HG02759 (cell line): ENCODE results near the gene KCNK1.

Experiments
- ATAC-seq: cut with Tn5 transposase; IDR thresholded peaks from one replicate; pipeline ENCODE4 v1.9.1; 2021; ENCODE audit warnings: mild to moderate bottlenecking, moderate library complexity; ENCODE audit not compliant: unreplicated experiment

Gene KCNK1

DNA sequence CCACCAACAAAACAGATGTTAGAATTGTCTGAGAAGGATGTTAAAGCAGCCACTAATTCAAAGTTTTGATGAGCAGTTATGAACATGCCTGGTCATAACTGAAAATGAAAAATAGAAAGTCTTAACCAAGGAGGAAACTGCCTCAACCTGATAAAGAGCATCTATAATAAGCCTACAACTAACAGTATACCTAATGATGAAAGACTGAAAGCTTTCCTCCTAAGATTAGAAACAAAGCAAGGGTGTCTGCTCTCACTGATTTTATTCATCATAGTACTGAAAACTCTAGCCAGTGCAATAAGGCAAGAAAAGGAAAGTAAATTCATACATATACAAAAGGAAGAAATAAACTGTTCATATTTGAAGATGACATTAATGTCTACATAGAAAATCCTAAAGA is 82.0 kb downstream of the KCNK1 start:
- ATAC-seq: no peak

DNA sequence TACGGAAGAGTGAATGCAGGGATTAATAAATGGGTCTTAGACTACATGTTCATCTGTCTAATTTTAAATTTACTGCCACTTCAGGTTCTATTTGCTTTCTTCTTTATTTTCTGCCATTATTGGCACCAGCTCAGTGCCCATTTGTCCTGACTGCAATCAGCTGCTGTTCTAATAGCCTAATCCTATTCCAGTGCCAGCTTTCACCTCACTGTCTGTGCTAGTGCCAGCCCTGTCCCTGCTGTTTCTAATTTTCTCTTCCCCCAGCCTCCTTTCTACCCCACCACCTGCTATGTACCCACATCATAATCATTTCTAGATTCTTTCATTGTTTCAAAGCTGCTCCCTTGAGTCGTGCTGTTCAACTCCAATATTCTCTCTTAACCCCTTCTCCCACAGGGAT is 86.4 kb downstream of the KCNK1 start:
- ATAC-seq: no peak

DNA sequence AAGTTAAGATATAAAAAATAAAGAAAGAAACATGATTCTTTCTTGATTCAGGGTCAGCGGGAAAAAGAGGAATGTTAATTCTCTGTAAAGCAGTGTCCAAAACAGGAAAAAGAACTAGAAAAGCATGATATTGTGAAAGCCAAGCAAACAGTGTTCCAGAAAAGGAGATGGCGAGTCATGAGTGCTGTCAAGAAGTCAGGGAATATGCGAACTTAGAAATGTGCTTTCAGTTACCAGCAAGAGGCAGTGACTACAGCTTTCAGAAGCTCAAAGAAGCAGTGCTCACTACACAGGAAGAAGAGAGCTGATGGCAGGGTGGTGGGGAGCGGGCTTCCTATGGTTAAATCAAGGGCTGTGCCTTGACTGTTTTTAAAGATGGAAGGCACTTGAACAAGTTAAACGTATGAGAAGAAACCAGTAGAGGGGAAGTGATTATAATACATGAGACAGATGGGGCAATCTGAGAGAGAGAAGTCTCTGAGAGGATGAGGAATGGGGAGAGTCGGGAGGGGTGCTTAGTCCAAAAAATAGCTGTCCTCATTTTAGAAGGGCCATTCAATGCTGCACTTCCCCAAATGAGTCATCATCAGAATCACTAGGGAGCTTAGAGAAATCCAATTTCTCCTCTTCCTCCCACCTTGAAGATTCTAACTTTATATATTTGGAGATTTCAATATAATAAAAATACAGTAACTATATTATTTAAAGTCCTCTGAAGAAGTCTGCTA is 90.4 kb downstream of the KCNK1 start:
- no peak for ATAC-seq

DNA sequence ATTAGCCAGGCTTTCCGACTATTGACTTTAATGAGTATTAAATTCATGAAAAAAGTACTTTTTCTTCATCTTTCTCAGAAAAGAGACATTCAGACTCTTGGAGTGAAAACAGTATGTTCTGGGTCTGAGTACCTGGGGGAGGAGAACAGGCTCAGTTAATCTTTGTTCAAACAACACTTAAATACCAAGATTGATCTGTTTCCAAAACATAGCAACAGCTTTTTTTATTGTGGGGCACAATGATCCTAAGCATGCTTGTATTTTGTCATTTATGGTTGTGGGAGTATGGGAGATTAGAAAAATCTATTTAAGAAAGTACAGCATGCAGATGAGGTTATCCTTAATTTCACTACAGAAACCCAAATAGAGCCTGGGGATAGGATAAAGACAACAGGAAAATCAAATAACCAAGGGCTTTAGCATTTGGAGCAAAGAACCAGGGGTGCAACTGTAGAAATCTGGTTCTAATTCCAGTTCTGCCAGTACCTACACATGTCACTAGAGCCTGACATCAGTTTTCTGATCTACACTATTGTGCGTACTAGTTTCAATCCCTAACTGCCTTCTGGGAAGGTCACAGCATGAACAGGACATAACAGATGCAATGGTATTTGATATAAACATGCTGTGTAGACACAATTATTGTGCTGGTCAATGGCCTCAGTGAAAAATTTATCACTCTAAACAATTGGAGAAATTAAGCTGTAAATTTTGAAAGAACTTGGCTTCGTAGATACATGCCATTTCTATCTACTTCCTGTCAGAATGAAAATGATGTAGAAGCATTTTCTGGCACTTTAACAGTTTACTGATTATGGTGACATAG is 91.2 kb downstream of the KCNK1 start:
- no peak for ATAC-seq

DNA sequence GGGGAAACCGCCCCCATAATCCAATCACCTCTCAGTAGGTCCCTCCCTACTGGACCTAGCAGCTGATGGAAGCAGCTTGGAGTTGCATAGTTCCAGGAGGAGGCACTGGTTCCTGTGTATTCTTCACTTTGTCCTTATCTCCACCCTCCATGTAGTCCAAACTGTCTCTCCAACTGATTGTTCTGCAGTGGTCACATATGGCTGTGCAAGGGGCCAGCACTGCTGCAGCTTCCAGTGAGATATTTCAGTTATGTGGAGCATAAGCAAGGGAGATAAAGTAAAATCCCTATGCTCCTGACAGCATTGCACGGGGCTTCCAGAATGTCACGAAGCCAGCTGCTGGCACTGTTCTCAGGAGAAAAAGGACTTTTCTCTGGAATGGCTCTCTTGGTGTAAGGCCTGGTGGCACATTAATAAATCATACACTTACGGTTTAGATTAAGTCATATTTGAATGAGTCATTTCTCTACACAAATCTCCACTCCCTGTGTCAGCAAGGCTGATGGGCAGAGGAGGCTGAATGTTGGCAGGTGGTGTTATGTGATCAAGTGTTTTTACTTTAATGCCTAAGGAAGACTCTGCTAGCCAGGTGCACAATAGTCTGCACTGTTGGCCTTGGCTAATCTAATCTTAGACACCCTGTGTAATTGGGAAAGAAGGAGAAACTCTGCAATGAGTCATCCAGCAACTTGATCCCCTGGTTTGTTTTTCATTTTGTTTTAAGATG is 93.4 kb downstream of the KCNK1 start:
- no peak for ATAC-seq

- ATAC-seq: no peak
These were observed 94.2 kb downstream of the KCNK1 start for GRCh38 chr1:233707880-233708815.

GRCh38 chr1:233710031-233710430 is 96.1 kb downstream of the KCNK1 start:
- ATAC-seq: no peak

- ATAC-seq: no peak
These were observed 96.6 kb downstream of the KCNK1 start for GRCh38 chr1:233710507-233710906.

- no peak for ATAC-seq
These were observed 100.8 kb downstream of the KCNK1 start for GRCh38 chr1:233714631-233715217.

DNA sequence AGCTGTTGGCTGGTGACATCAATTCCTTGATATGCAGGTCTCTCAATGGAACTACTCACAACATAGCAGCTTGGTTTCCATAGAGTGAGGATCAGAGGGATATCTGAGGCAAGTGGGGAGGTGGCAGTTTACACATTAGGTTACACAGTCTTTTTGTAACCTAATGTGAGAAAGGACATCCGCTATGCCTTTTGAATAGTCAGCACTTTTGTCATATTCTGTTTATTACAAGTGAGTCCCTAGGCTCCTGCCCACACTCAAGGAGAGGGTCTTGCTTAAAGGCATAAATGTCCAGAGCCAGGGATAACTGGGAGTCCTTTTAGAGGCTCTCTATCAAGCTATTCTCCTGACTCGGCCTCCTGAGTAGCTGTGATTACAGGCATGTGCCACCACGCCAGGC is 104.2 kb downstream of the KCNK1 start:
- no peak for ATAC-seq

GRCh38 chr1:233719655-233720341 is 105.9 kb downstream of the KCNK1 start:
- no peak for ATAC-seq

DNA sequence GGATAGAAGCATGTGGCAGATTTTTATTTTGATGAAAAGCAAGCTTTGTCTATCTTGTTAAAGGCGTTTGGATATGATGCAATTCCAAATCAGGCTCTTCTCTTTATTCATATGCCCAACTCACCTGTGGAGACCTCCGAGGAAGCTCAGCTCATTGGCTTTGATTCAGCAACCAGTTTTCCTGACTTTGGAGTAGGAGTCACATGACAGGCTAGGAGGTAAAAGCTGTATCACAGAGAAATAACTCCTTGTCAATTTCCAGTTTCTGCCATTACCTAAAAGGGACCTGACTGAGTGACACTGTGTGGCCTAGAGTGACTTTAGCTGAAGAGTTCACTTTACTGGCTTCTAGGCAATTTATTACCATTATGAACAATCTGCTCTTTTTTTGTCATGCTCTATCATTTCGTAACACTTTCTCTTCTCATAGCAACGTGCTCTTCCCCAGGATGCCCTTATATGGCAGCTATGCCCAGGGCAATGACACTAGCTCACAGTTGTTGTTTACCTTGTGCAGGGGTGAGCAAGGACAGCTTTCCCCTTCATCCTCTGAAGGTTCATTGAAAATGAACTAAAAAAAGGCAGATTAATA is 107.2 kb downstream of the KCNK1 start:
- no peak for ATAC-seq
